Measurements from ENCODE around the gene LRIG1.

Gene LRIG1

GRCh38 chr3:66400411-66401156, 100.2 kb downstream of the LRIG1 start:
- DNase-seq, result no peak

- no peak for DNase-seq
These were observed 101.1 kb downstream of the LRIG1 start for GRCh38 chr3:66399529-66400232.

- no peak for DNase-seq
These were observed 102.4 kb downstream of the LRIG1 start for GRCh38 chr3:66398228-66399025.

- DNase-seq, result no peak
These were observed 103.1 kb downstream of the LRIG1 start for GRCh38 chr3:66397745-66398144.

GRCh38 chr3:66396888-66397287, 103.9 kb downstream of the LRIG1 start:
- no peak for DNase-seq

- DNase-seq, result no peak
These were observed 104.6 kb downstream of the LRIG1 start for GRCh38 chr3:66396161-66396760.

GRCh38 chr3:66395635-66396034, 105.2 kb downstream of the LRIG1 start:
- no peak for DNase-seq

GRCh38 chr3:66394753-66395249, 106.0 kb downstream of the LRIG1 start:
- no peak for DNase-seq

GRCh38 chr3:66394019-66394752, 106.6 kb downstream of the LRIG1 start:
- no peak for DNase-seq

- DNase-seq, result no peak
These were observed 107.4 kb downstream of the LRIG1 start for GRCh38 chr3:66393333-66394005.

- DNase-seq, result no peak
These were observed 107.9 kb downstream of the LRIG1 start for GRCh38 chr3:66392966-66393332.

GRCh38 chr3:66392512-66392911, 108.3 kb downstream of the LRIG1 start:
- no peak for DNase-seq

- DNase-seq, result peak; percentile 27
These were observed 110.8 kb downstream of the LRIG1 start for GRCh38 chr3:66390013-66390412.

GRCh38 chr3:66386925-66387650, 113.7 kb downstream of the LRIG1 start:
- DNase-seq, result no peak

- no peak for DNase-seq
These were observed 114.6 kb downstream of the LRIG1 start for GRCh38 chr3:66386011-66386924.

- DNase-seq, result no peak
These were observed 115.8 kb downstream of the LRIG1 start for GRCh38 chr3:66385066-66385465.

- DNase-seq, result no peak
These were observed 116.7 kb downstream of the LRIG1 start for GRCh38 chr3:66383998-66384745.

- DNase-seq, result no peak
These were observed 117.8 kb downstream of the LRIG1 start for GRCh38 chr3:66383023-66383422.

GRCh38 chr3:66382142-66382541, 118.7 kb downstream of the LRIG1 start:
- DNase-seq, result no peak

All from RPMI8226 (cell line).